ENCODE results near the gene MBNL1. TPM values are rescaled to one million over a fixed set of nuclear protein-coding genes. Genes with fewer than 3 reads are reported as not detected.

Gene MBNL1
- total RNA-seq, 4 donors from 2014 or later, result 261 to 429 (median 389) TPM

DNA sequence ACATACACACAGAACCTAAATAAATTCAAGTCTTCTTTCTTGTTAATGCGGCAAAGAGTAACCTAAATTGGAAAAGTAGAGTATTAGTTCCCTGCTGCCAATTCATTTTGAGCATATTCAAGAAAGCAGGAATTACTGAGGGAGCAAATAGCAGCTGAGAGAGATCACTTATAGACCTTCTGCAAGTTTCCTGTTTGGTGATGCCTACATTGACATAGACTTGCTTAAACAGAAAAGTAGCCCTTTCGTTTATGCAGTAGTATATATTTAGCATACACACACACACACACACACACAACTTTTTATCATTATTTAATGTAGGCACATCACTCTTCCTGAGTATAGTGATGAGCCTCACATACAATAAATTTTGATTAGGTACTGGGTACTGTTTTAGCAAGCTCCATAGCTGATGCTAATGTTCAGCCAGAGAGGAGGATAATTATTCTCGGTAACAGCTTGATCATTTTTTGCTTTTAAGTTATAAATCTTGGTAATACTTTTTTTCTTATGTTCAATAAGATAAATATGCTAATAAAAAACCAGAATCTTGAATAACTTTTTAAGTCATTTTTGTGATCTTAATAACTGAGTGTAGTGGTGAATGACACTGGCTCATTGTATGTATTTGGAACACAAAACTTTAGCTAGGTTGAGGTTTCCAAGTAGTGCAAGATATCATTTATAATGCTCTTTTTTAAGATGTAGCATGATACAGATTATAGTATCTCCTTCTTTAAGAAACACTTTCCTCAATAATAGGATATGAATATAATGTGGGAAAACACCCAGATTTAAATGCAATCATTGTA is 174.7 kb downstream of the MBNL1 start:
- H3K9me3 ChIP-seq, result no peaks in the 10 kb centered on the region
- H3K36me3 ChIP-seq, result peaks cover 0 to 21% (median 3%) of the 10 kb centered on the region in 3 donors
- no peak overlapping the region for H3K27ac ChIP-seq
- TF ChIP-seq POLR2A (IDR thresholded peaks at IDR 0.05) (no peak), CTCF (IDR thresholded peaks at IDR 0.05) (no peak)
- peaks cover 0 to 18% (median 0%) of the 10 kb centered on the region in 4 donors for H3K4me1 ChIP-seq
- DNase-seq, result no peak
- no peak overlapping the region for H3K4me3 ChIP-seq
- no peaks in the 10 kb centered on the region for H3K27me3 ChIP-seq

DNA sequence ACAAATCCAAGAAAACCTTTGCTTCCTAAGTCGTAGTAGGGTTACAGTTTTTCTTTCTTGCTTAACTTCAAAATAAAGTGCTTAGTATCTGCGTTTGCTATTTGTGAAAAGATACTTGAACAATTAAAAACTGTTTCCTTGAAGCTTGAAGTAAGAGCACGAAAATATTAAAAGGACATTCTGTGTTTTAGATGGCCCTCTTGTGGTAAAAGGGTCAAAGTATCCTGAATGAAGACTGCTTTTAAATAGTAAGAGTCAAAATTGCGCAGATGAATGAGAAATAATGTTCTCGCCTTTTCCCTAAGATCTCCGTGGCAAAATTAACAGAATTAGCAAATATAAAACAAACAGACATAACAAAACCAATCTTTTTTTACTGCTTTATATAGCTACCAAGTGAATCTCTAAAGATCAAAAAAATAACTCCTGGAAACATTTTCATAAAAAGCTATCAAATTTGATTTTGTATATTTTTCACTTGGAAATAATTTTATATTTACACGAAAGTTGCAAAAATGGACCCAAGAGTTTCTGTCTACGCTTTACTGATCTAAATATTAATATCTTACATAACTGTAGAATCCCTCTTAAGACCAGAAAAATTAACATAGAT is 175.4 kb downstream of the MBNL1 start:
- Histone ChIP-seq H3K4me1 (peaks cover 0 to 18% (median 0%) of the 10 kb centered on the region in 4 donors), H3K27ac (no peak overlapping the region)
- no peak for DNase-seq

DNA sequence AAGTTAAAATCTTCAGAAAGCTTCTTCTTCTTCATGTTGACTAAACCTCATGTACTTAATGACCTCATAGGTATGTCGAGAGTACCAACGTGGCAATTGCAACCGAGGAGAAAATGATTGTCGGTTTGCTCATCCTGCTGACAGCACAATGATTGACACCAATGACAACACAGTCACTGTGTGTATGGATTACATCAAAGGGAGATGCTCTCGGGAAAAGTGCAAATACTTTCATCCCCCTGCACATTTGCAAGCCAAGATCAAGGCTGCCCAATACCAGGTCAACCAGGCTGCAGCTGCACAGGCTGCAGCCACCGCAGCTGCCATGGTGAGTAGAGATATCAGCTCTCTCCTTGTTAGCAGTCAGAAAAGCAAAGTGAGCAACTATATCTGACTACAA is 176.5 kb downstream of the MBNL1 start:
- Histone ChIP-seq H3K4me3 (no peak overlapping the region), H3K27me3 (no peaks in the 10 kb centered on the region), H3K36me3 (peaks cover 0 to 23% (median 0%) of the 10 kb centered on the region in 3 donors), H3K9me3 (no peaks in the 10 kb centered on the region), H3K27ac (no peak overlapping the region), H3K4me1 (peaks cover 0 to 18% (median 0%) of the 10 kb centered on the region in 4 donors)
- no peak for DNase-seq
- TF ChIP-seq POLR2A (IDR thresholded peaks at IDR 0.05), result no peak
- no peak for TF ChIP-seq CTCF (IDR thresholded peaks at IDR 0.05)

More for the DNA sequence above, 175.4 kb downstream of the MBNL1 start:
- no peak for TF ChIP-seq POLR2A (IDR thresholded peaks at IDR 0.05)
- peak; percentile 60 to 83 (median 75) for TF ChIP-seq CTCF (IDR thresholded peaks at IDR 0.05)
- Histone ChIP-seq H3K9me3 (no peaks in the 10 kb centered on the region), H3K36me3 (peaks cover 0 to 21% (median 0%) of the 10 kb centered on the region in 3 donors), H3K27me3 (no peaks in the 10 kb centered on the region), H3K4me3 (no peak overlapping the region)

GRCh38 chr3:152446495-152446894 is 177.8 kb downstream of the MBNL1 start:
- no peak overlapping the region for H3K27ac ChIP-seq
- TF ChIP-seq POLR2A (IDR thresholded peaks at IDR 0.05) (no peak), CTCF (IDR thresholded peaks at IDR 0.05) (no peak)
- peaks cover 0 to 18% (median 0%) of the 10 kb centered on the region in 4 donors for H3K4me1 ChIP-seq
- no peaks in the 10 kb centered on the region for H3K27me3 ChIP-seq
- H3K4me3 ChIP-seq, result no peak overlapping the region
- no peak for DNase-seq
- H3K9me3 ChIP-seq, result no peaks in the 10 kb centered on the region
- H3K36me3 ChIP-seq, result peaks cover 0 to 31% (median 0%) of the 10 kb centered on the region in 3 donors

DNA sequence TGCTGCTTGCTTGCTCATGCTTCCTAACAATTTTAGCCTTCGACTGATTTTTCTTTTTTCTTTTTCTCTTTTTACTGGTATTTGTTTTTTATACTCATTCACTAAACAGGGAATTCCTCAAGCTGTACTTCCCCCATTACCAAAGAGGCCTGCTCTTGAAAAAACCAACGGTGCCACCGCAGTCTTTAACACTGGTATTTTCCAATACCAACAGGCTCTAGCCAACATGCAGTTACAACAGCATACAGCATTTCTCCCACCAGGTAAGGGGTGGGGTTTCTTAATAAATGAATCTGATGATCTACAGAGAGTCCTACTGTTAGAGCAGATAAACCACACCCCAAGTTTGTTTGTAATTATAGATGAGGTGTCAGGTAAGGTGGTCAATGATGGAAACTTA is 178.8 kb downstream of the MBNL1 start:
- Histone ChIP-seq H3K9me3 (no peaks in the 10 kb centered on the region), H3K4me3 (no peak overlapping the region), H3K27me3 (no peaks in the 10 kb centered on the region), H3K27ac (no peak overlapping the region), H3K36me3 (peaks cover 0 to 38% (median 0%) of the 10 kb centered on the region in 3 donors), H3K4me1 (peaks cover 0 to 18% (median 0%) of the 10 kb centered on the region in 4 donors)
- no peak for DNase-seq
- TF ChIP-seq POLR2A (IDR thresholded peaks at IDR 0.05) (no peak), CTCF (IDR thresholded peaks at IDR 0.05) (no peak)
